Activated CD8-positive, alpha-beta T cell treated with anti-CD3 and anti-CD28 coated beads for 36 hours (primary cell): Measurements from ENCODE around the gene CDC20B. TPM values are rescaled to one million over a fixed set of nuclear protein-coding genes. Genes with fewer than 3 reads are reported as not detected.

Source experiments
- ATAC-seq: fragments of 200-7000 bp; cut with Tn5 transposase; one replicate; pipeline ENCODE4 v1.10.0; 2021; ENCODE audit warnings: mild to moderate bottlenecking, moderate library complexity
- CTCF ChIA-PET: fragments of 350-600 bp; sonication (Branson Sonifier 250); formaldehyde crosslinking; loops from one replicate; lab custom pipeline; 2021; ENCODE audit warnings: antibody characterized with exemption; lab: Charles Lee
- POLR2A ChIA-PET: fragments of 350-600 bp; sonication (Branson Sonifier 250); formaldehyde crosslinking; loops from one replicate; lab custom pipeline; 2021; ENCODE audit warnings: antibody characterized with exemption; lab: Charles Lee
- DNase-seq: peaks from one replicate; pipeline ENCODE4 v3.0.0-alpha.2; 2020
- H3K27ac Mint-ChIP-seq: one replicate; pipeline ENCODE4 v1.8.0; 2021; ENCODE audit warnings: mild to moderate bottlenecking, mixed read lengths
- H3K27me3 Mint-ChIP-seq: one replicate; pipeline ENCODE4 v1.8.0; 2021; ENCODE audit warnings: mixed read lengths
- H3K36me3 Mint-ChIP-seq: one replicate; pipeline ENCODE4 v1.8.0; 2021; ENCODE audit warnings: low read depth, mixed read lengths
- H3K4me1 Mint-ChIP-seq: one replicate; pipeline ENCODE4 v1.8.0; 2021; ENCODE audit warnings: low read depth, mixed read lengths
- H3K4me3 Mint-ChIP-seq: one replicate; pipeline ENCODE4 v1.8.0; 2021; ENCODE audit warnings: mild to moderate bottlenecking, moderate library complexity, mixed read lengths
- H3K9me3 Mint-ChIP-seq: one replicate; pipeline ENCODE4 v1.8.0; 2021; ENCODE audit warnings: mixed read lengths
- intact Hi-C: fragments of 100-400 bp; cut with micrococcal nuclease; formaldehyde crosslinking; loops from one replicate; pipeline ENCODE4 v1.10.0; 2022
- total RNA-seq, 2 experiments: library from RNA; stranded (reverse); gene quantifications; one replicate each; pipeline ENCODE4 v1.2.3, GENCODE V29; 2021
- TF ChIP-seq, protein P1 (sequence below): fragments of 200-600 bp; IDR thresholded peaks from one replicate; pipeline ENCODE4 v1.8.0; 2022; ENCODE audit warnings: antibody characterized with exemption, mild to moderate bottlenecking

Gene CDC20B
- total RNA-seq, 2 experiments from 2014 or later = not detected

DNA sequence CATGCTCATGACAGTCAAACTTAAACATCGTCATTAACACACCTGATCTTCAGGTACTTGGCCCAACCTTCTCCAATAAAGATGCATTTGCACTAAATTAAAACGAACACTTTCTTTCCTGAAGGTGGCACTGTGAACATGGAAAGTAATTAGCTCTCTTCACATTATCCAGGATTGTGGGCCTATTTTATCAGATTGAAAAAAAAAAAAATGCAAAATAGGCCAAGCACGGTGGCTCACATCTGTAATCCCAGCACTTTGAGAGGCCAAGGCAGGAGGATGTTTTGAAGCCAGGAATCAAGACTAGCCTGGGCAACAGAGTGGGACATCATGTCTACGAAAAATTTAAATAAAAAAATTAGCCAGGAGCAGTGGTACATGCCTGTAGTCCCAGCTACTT is 14.4 kb upstream of the CDC20B start:
- Mint-ChIP-seq H3K4me1 (no peaks in the 10 kb centered on the region), H3K36me3 (no peaks in the 10 kb centered on the region), H3K9me3 (no peaks in the 10 kb centered on the region), H3K4me3 (no peak overlapping the region), H3K27me3 (peaks cover 44% of the 10 kb centered on the region), H3K27ac (no peak overlapping the region)
- ChIA-PET CTCF (interaction anchor here (0.8 to 2.0 kb wide), 6 partner anchors 11 to 281 kb away, joined by 3 to 5 read pairs (median 4); no protein-coding TSS in a partner anchor), POLR2A (no interaction called here)
- ATAC-seq (no peak), DNase-seq (no peak)
- TF ChIP-seq, protein P1, sequence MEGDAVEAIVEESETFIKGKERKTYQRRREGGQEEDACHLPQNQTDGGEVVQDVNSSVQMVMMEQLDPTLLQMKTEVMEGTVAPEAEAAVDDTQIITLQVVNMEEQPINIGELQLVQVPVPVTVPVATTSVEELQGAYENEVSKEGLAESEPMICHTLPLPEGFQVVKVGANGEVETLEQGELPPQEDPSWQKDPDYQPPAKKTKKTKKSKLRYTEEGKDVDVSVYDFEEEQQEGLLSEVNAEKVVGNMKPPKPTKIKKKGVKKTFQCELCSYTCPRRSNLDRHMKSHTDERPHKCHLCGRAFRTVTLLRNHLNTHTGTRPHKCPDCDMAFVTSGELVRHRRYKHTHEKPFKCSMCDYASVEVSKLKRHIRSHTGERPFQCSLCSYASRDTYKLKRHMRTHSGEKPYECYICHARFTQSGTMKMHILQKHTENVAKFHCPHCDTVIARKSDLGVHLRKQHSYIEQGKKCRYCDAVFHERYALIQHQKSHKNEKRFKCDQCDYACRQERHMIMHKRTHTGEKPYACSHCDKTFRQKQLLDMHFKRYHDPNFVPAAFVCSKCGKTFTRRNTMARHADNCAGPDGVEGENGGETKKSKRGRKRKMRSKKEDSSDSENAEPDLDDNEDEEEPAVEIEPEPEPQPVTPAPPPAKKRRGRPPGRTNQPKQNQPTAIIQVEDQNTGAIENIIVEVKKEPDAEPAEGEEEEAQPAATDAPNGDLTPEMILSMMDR = peak; percentile 31
- intact Hi-C loops = no loop called here

DNA sequence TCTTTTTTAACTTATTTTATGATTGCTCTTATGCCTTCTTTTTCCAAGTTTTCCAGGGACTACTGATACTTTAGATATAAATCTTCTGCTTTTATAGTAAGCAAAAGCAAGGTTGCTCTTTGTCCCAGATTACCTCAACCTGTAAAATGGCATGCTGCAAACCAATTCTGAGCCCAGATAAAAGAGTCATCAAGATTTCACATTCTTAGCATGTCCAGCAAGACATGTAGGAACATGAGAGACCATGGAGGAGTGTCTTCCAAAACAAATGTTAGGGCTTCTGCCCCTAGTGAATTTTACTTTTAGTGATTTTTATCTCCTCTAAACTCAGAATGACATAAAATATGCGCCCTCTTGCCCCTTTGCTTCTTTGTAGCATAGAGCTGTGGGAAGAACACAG is 7.0 kb upstream of the CDC20B start:
- Mint-ChIP-seq H3K4me3 (no peak overlapping the region), H3K4me1 (peaks cover 15% of the 10 kb centered on the region), H3K27ac (no peak overlapping the region), H3K9me3 (no peaks in the 10 kb centered on the region), H3K36me3 (no peaks in the 10 kb centered on the region), H3K27me3 (peaks cover 59% of the 10 kb centered on the region)
- ChIA-PET CTCF (interaction anchor here (0.7 to 1.3 kb wide), 3 partner anchors 17 to 512 kb away, joined by 3 read pairs; no protein-coding TSS in a partner anchor), POLR2A (no interaction called here)
- intact Hi-C loops = no loop called here
- TF ChIP-seq, protein P1 = no peak
- no peak for ATAC-seq
- DNase-seq = no peak

DNA sequence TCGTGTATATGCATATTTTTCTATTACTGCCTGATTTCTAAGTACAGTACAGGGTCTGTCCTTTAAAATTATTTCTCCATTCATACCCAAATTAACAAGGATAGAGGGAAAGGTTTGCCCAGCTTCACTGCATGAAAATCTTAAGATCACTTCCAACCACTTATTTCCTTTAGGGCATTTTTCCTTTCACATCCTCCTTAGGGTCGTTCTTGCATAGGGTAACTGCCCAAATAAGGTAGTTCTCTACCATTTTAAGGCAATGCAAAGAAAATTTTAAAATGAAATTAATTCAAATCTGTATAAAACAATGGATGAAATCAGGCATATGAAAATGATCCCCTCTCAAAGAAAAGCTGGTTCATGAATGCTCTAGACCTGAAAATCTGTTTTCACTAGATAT is 4.1 kb upstream of the CDC20B start:
- ChIA-PET CTCF (interaction anchor here (0.6 to 2.1 kb wide), 8 partner anchors 9 to 660 kb away, joined by 3 to 8 read pairs (median 5); partner anchors contain the start of gene SNX18), POLR2A (interaction anchor here (0.6 kb wide), 1 partner anchor 72 kb away, joined by 3 read pairs; no protein-coding TSS in a partner anchor)
- TF ChIP-seq, protein P1 = no peak
- ATAC-seq = no peak
- Mint-ChIP-seq H3K27ac (no peak overlapping the region), H3K4me1 (peaks cover 31% of the 10 kb centered on the region), H3K4me3 (no peak overlapping the region), H3K27me3 (peaks cover 67% of the 10 kb centered on the region), H3K9me3 (no peaks in the 10 kb centered on the region), H3K36me3 (no peaks in the 10 kb centered on the region)
- no peak for DNase-seq
- intact Hi-C loops = no loop called here

DNA sequence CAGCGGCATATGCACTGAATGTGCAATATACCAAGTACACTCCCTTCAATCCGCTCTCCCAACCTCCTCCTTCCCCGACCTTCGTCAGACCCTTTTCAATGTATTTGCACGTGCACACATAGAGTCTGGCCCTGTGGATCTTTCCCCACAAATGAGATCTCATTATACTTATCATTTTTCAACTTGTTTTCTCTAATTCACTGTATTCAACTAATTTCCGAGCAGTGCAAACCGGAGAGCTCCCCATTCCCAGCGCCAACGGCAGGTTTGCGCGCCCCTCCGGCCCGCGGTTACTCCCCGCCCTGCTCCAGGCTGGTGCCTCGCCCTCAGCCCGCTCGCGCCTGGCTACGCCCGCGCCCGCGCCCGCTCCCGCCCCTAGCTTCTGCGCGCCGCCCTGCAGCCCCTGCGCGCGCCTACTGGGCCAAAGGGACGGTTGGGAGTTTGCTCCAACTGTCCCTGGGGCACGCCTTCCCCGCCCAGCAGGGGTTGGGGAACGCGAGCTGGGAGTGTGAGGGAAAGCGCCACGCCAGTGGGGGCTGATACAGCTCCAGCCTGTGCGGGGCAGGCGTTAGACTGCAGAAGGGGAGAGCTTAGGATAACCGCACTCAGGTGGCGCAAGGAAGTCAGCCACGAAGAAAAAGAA is 3.3 kb upstream of the CDC20B start:
- Mint-ChIP-seq H3K4me3 (peak overlapping the region; percentile 50), H3K36me3 (no peaks in the 10 kb centered on the region), H3K9me3 (no peaks in the 10 kb centered on the region), H3K27me3 (peaks cover 60% of the 10 kb centered on the region), H3K27ac (no peak overlapping the region), H3K4me1 (peaks cover 31% of the 10 kb centered on the region)
- DNase-seq (peak; percentile 34), ATAC-seq (peak; percentile 26)
- TF ChIP-seq, protein P1 = no peak
- POLR2A ChIA-PET = interaction anchor here (0.9 kb wide), 1 partner anchor 528 kb away, joined by 3 read pairs; no protein-coding TSS in a partner anchor
- intact Hi-C loops = no loop called here
- CTCF ChIA-PET = interaction anchor here (0.8 to 2.1 kb wide), 8 partner anchors 9 to 659 kb away, joined by 3 to 8 read pairs (median 4); partner anchors contain the start of genes CCNO and SNX18

DNA sequence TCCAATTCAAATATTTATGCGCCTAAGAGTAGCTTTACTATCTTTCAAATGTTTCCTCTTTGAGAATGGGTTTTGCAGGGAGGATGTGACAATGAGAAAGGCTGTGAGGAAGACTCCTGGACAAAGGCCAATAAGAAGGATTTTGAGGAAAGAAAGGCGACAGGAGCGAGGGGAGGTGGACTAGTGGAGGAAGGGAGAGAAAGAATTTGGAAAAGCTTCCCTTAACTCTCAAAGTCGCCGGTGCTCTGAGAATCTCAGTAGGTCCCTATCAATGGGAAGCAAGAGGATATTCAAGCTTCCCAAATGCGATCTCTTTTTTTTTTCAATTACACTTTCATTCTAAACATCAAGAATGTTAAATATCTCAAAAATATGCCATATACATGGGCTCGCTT is 2.8 kb upstream of the CDC20B start:
- ChIA-PET CTCF (interaction anchor here (1.1 to 2.1 kb wide), 4 partner anchors 13 to 659 kb away, joined by 3 to 8 read pairs (median 4); partner anchors contain the start of genes CCNO and SNX18), POLR2A (interaction anchor here (0.9 kb wide), 1 partner anchor 529 kb away, joined by 3 read pairs; no protein-coding TSS in a partner anchor)
- TF ChIP-seq, protein P1 = no peak
- peaks cover 31% of the 10 kb centered on the region for H3K4me1 Mint-ChIP-seq
- no peak for ATAC-seq
- H3K27ac Mint-ChIP-seq = no peak overlapping the region
- intact Hi-C loops = no loop called here
- H3K27me3 Mint-ChIP-seq = peaks cover 56% of the 10 kb centered on the region
- no peaks in the 10 kb centered on the region for H3K9me3 Mint-ChIP-seq
- peak overlapping the region; percentile 50 for H3K4me3 Mint-ChIP-seq
- H3K36me3 Mint-ChIP-seq = no peaks in the 10 kb centered on the region
- no peak for DNase-seq
